NCI-H510A treated with DMSO at 0.1 percent for 48 hours (cell line): ENCODE measurements around the gene USP13.
"Not testable (repeated sequence)": the region's sequence is repeated elsewhere in the genome, so short reads cannot be mapped to it uniquely, and the experiment has no call there.

ENCODE experiments used
- DNase-seq: peaks from one replicate; lab custom pipeline; 2025; lab: John Stamatoyannopoulos, UW

The USP13 gene

DNA sequence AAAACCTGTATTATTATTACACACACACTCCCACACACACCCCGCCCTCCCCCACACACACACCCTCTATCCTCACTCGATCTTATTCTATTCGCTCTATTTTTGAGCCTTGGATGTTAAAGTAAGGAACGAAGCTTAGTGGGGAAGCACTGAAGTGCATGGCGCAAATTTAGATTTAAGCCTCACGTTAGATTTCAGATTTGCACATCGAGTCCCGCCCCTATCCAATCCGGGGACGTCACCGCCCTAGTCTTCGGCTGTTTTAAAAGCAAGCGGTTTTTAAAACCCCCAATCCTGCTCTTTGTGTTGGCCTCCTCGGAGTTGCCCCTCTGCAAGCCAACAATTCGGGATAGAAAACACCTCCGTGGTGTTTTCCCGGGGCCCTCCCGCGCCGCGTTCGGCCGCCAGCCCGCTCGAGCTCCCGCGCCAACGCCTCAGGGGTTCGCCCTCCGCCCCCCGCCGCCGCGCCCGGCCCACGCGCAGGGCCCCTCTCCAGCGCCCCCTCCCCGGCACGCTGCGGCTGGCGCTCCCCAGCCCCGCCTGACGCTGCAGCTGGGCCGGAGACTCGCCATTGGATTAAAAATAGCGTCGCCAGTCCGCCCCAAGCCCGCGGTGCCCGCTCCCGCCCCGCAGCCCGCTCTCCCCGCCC lies at the start of gene USP13:
Gene USP13 (plus strand): TSS at position 594 of the 649 bp plus-strand sequence. CDS start 186 bp downstream, outside the sequence.
- peak; percentile 64 for DNase-seq

DNA sequence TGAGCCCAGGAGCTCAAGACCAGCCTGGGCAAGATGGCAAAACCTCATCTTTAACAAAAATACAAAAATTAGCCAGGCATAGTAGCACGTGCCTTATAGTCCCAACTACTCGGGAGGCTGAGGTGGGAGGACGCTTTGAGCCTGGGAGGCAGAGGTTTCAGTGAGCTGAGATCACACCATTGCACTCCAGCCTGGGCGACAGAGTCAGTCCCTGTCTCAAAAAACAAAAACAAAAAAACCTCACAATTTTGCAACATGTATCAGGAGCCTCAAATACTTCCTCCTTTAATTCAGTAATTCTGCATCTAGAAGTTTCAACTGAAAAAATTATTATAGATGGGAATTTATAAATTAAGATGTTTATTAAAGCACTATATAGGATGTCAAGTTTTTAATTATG lies 49.5 kb upstream of the USP13 start:
- no peak for DNase-seq

DNA sequence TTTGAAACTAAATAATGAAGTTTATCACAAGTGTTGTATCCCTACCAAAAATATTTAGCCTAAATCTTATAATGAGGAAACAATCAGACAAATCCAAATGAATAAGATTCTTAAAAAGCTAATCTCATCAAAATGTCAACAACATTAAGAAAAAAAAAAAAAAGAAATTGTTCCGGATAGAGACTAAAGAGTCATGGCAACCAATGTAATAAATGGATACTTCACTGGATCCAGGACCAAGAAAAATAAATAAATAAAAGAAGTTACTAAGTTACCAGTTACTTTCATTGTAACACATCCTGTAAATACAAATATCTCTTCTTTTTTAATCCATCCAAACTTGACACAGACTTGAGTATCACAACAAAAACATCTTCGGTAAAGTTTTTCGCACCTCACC lies 49.0 kb upstream of the USP13 start:
- no peak for DNase-seq

GRCh38 chr3:179604321-179605078 lies 48.3 kb upstream of the USP13 start, which contains the start of the genes MRPL47 and NDUFB5:
Gene MRPL47, minus strand, starts transcription at chr3:179604638. Its CDS starts 14 bp downstream, at chr3:179604624.
Gene NDUFB5, plus strand, starts transcription at chr3:179604794. Its CDS starts 22 bp downstream, at chr3:179604816.
- DNase-seq, result peak; percentile 96

DNA sequence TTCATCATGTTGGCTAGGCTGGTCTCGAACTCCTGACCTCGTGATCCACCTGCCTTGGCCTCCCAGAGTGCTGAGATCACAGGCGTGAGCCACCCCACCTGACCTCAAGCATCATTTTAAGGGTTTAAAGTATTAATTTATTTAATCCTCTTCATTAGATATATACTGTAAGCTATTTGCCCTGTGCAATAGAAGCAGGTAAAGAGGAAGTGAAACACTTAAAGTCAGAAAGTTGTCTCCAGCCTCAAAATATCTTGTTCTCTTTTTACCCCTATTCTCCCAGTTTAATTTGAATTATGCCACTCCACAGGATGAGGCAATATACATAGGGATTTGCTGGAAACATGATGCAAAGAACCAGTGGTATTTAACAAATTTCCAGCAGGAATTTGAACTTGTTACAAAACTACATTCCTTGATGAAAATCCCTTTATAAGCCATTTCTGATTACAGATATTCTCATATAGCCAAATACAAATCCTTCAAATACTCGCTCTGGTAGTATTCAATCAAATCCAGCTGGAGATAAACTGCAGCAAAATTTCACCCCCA lies 46.2 kb upstream of the USP13 start:
- DNase-seq, result no peak

- no peak for DNase-seq
These were observed 43.7 kb upstream of the USP13 start for GRCh38 chr3:179608931-179609720.

GRCh38 chr3:179610066-179610465 lies 42.8 kb upstream of the USP13 start:
- no peak for DNase-seq

DNA sequence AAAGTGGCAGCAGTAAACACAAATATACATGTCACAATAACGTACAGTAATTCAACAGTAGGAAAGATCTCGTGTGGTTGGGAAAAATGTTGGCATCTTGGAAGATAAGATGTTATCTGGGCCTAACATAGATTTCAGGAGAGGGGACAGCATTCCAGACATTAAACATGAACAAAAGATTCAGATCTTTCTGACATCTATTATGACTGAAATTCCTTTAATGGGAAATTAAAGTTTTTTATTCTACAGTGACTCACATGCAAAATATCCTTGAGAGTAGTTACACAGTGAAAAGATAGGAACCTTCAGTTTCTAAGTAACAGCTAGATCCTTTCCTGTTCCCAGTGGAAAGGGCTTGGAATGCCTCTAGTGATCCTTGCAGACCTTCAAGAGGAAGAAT lies 39.0 kb upstream of the USP13 start:
- DNase-seq, result no peak

DNA sequence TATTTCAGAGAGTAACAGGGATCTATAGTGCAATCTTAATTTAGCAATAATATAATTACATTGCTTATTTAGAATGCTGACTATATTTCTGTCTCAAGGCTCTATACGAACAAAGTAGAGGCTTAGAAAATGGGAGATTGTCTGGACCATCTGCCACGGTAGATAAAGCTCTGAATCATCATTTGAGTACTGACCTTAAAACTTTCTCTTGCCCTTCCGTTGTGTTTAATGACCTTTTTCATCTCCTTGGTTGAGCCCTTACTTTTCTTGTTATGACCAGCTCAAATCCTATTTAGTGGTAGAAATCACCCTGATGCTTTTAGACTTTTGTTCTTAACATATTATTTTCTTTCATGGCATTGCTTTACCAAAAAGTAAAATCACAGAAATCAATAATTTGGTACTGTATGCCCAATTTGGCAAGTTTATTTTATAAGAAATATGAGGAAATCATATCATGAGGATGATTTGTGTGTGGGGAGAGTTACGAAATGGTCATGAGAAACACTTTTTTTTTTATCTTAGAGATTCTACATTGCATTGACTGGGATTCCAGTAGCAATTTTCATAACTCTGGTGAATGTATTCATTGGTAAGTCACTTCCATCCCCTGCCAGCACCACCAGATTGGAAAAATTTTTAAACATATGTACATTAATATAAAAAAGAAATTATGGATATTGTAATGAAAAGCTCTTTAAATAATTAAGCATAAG lies 37.2 kb upstream of the USP13 start:
- DNase-seq, result no peak

- DNase-seq, result no peak
These were observed 30.8 kb upstream of the USP13 start for GRCh38 chr3:179622023-179622422.

- no peak for DNase-seq
These were observed 28.4 kb upstream of the USP13 start for GRCh38 chr3:179624451-179624850.

DNA sequence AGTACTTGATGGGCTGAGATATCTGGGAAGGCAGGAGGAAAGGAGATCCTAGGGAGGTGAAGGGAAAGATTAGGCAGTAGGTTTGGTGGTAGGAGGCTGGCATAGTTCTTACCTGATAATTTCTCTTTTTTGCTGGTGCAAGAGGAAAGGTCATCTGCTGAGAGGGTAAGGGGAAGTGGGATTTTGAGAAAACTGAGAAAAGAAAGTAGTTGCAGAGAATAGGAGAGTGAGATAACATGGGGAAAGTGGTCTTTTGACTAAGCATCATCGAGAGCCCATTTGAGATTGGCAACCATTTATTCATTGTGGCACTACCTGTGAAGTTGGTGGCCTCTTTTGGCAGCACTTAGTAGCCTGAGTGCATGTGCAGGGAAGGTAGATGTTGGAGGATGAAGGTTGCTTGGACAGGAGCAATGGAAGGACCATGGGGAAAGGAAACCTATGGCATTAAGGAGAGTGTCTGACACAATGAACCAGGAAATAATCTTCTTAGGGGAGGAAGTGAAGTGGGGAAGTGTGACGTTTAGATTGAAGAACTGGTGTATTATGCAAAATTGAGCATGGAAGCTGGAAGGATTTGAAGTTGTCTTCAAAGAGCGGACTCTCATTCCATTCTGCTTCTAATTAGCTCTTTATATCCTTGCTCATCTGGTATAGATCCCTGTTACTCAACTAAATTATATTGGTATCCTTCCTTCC lies 21.9 kb upstream of the USP13 start:
- DNase-seq, result no peak

DNA sequence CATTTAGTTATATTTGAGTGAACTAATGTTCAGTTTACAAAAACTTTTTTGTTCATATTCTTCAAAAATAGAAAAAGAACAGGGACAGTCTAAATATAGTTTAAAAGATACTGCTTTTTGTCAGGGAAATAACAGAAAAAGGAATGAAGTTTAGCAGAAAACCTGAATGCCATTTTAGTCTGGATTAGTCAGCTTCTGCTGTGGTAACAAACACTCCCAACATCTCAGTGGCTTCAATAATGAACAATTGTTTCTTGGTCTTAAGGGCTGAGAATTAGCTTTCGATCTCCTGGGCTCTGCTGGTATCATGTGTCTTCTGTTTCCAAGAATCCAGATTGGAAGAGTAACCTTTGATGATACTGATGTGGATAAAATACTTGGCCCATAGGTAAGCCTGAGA lies 12.4 kb upstream of the USP13 start:
- DNase-seq, result no peak

DNA sequence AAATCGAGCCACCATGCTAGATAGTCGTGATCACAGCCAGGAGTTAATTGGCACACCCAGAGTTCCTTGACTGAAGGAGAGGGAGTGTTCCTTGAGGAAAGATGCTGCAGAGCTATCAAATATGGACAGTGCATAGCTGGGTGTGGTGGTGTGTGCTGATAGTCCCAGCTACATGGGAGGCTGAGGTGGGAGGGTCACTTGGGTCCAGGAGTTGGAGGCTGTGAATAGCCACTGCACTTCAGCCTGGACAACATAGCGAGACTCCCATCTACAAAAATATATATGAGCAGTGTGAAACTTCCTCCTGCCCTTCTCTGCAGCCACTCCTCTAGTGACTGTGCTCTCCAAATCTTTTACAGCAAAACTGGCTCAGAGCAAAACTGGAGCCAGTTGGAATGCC lies 10.0 kb upstream of the USP13 start:
- no peak for DNase-seq

GRCh38 chr3:179643837-179644236 lies 9.0 kb upstream of the USP13 start:
- not testable (repeated sequence) for DNase-seq

DNA sequence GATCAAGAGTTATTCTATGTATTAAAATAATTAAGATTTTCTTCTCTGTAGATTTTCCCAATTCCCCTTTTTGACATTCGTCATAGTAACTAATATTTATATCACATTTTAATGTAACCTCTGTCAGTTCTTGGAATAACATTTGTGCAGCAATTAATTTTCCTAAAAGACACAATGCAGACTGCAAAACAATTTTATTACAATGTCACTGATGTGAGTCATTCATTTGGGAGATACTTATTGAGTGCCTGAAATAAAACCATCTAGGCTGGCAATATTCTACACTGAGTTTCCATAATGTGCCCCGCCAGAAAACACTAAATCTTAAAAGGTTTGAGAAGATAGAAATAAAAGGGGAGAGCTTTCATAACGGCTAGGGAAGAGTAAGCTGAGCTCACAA lies 6.7 kb upstream of the USP13 start:
- DNase-seq, result no peak

DNA sequence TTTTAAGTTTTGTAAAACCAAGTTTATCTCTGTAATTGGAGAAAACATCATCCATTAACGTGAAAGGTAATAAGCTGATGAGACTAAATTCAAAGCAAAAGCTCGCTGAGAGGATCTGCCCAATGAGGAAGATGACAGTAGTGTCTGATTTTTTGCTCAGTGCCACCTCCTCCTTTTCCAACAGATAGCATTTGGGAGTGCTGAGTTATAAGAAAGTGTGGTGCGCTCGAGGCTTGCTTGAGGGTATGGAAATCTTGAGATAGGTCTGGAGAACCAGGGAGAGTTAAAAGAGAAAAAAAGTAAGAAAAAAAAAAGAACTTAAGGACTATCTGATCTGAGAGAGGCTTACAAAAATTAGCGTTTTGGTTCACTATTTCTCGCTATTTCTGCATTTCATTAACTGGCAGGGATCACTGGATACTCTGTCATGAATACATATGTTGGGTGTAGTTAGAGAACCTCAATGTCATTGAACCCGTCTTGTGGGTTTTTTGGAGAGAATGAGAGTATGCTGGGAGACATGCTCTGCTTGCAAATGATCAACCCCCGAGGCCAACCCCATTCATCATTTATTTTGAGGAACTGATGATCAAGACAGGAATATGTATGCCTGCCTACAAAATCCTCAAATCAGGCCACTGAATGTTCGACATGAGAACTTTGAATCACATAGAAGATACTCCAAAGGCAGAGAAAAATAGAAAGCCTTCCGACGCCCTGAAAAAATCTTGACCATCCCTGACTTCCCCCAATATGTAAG lies 973 bp upstream of the USP13 start:
- DNase-seq, result no peak

GRCh38 chr3:179653096-179653797 lies 407 bp downstream of the USP13 start:
- DNase-seq, result peak; percentile 64

- DNase-seq, result no peak
These were observed 2.4 kb downstream of the USP13 start for GRCh38 chr3:179655236-179655635.

DNA sequence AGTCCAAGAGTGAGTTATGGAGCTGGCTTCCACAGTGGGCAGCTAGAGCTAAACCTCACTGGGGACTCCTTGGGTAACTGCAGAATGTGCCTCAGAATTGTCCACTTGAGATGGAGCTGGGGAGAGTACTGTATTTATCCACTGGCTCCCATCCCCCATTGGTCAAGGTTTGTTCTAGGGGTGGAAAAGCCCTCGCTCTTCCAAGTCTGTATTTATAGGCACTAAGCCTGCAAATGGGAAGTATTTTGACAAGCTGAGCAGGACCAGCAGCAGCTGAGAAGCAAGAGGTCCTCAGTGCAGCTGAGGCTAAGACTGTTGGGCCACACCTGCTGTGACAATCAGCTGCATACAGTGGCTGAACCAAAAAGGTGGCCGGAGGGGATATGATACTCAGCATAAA lies 5.8 kb downstream of the USP13 start:
- DNase-seq, result no peak
